OCI-M1 (cell line): ENCODE data around the gene MDH2.
"Not testable (repeated sequence)": the region's sequence is repeated elsewhere in the genome, so short reads cannot be mapped to it uniquely, and the experiment has no call there.

Experiments used
- DNase-seq: peaks from one replicate; lab custom pipeline; 2025; lab: John Stamatoyannopoulos, UW

MDH2 gene

DNA sequence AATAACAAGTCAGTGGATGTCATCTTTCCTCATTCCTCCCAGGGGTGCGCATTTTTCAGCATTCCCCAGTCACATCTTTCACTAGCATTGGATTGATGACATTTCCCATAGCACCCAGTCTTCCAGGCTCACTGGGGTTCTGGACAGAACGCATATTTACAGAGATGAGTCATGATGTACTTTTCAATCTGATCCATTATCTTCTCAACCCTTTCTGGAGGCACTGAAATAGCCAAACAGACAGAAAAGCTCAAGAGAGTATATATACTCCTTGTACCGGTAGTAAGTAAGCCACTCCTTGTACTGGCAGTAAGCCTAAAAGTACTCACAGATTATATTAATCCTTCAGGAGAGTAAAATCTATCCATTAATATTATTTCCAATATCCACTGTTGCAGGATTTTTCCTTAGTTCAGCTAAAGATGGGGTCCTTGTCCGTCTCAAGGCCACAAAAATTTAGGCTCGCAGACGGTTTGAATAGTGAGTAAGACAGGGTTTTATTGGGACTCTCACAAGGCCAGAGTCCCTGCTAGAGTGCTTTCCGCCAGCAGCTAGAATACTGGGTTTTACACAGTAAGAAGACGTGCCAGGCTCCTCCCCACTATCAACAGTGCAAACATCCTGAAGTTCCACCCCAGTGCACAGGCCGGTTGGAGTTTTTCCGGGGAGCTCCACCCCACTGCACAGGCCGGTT, 60.8 kb downstream of the MDH2 start:
- no peak for DNase-seq

DNA sequence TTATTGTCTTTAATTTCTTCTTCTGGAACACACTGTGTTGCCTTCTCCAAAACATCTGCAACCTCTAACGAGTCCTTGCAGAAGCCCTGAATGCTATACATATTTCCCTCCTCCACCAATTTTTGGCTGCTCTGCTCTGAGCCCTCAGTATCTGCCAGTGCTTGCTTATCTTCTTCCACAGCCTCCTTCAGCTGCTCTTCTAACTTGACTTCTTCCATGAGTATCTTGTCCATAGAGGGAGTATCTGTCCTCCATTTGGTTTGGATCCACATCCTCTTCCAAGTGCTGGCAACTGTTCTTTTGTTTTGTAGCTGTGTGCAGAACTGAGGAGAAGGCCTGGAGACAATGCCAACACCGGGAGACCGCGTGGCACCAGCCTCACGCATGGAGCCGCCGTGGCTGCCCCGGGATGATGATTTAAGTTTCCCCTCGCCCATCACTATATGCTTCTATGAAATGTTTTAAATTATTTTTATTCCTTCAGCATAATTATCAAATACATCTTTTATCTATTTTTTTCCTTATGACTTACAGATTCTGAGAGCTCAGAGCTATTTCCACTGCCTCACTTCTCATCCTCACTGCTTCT, 65.2 kb downstream of the MDH2 start:
- DNase-seq: not testable (repeated sequence)

DNA sequence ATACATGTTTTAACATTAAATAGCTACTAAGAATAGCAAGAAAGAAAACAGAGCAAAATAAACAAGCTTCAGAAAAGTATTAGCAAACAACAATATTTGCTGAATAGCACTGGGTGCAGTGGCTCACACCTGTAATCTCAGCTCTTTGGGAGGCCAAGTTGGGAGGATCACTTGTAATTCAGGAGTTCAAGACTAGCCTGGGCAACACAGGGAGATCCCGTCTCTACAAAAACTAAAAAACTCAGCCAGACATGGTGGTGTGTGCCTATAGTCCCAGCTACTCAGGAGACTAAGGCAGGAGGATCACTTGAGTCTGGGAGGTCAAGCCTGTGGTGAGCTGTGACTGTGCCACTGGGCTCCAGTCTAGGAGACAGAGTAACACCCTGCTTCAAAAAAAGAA, 66.8 kb downstream of the MDH2 start:
- DNase-seq: not testable (repeated sequence)
